ENCODE data around the gene SNRNP27. TPM values are rescaled to one million over a fixed set of nuclear protein-coding genes. Genes with fewer than 3 reads are reported as not detected.

The SNRNP27 gene
- total and polyA plus RNA-seq, 9 of the 15 experiments (the other 6 are each of a cell fraction or from before 2014, with no cell fraction given): 29.2 to 102 (median 65.7) TPM

GRCh38 chr2:69914164-69914949, 20.6 kb downstream of the SNRNP27 start (continued):
- TF ChIP-seq NKRF (IDR thresholded peaks at IDR 0.05; ENCODE audit: borderline replicate concordance) (peak; percentile 94), MCM2 (IDR thresholded peaks at IDR 0.05; ENCODE audit: low read depth) (no peak), ZC3H11A (IDR thresholded peaks at IDR 0.05; ENCODE audit: low read depth, low read length) (no peak), NFIC (IDR thresholded peaks at IDR 0.05) (peak; percentile 74), TAF15 (IDR thresholded peaks at IDR 0.05; ENCODE audit: low read depth, low read length) (no peak), FUS (optimal IDR thresholded peaks at IDR 0.05; ENCODE audit: low read depth, low read length) (peak; percentile 32), SPI1 (IDR thresholded peaks at IDR 0.05; ENCODE audit: borderline replicate concordance, low read depth, low read length) (no peak), ZNF589 (CRISPR knock-in tag; IDR thresholded peaks at IDR 0.05; ENCODE audit: low read depth) (peak; percentile 98), NFATC3 (IDR thresholded peaks at IDR 0.05) (no peak), CEBPZ (IDR thresholded peaks at IDR 0.05; ENCODE audit: borderline replicate concordance, low read depth, low read length) (peak; percentile 71; the same call in 1 of the 2 replicates), HMG20A (CRISPR knock-in tag; conservative IDR thresholded peaks at IDR 0.05) (no peak), CBFB (CRISPR knock-in tag; IDR thresholded peaks at IDR 0.05) (0 out of 2 replicates have a peak, but pooled peaks have one; percentile 41), XRCC4 (IDR thresholded peaks at IDR 0.05; ENCODE audit: extremely low read depth, insufficient read depth, insufficient read length) (no peak), ESRRB (CRISPR knock-in tag; IDR thresholded peaks at IDR 0.05; ENCODE audit: borderline replicate concordance) (no peak), CBX8 (IDR thresholded peaks at IDR 0.05; ENCODE audit: borderline replicate concordance, extremely low read depth, low read depth, low read length, poor library complexity, severe bottlenecking) (no peak), PHTF2 (CRISPR knock-in tag; IDR thresholded peaks at IDR 0.05) (no peak), ZNF124 (CRISPR knock-in tag; IDR thresholded peaks at IDR 0.05) (no peak), FOXM1 (IDR thresholded peaks at IDR 0.05; ENCODE audit: low read depth) (no peak), FOXM1 (CRISPR knock-in tag; IDR thresholded peaks at IDR 0.05; ENCODE audit: low read depth) (no peak), EZH2 (IDR thresholded peaks at IDR 0.05; ENCODE audit: borderline replicate concordance, low read depth, low read length) (no peak), CTBP1 (IDR thresholded peaks at IDR 0.05; ENCODE audit: borderline replicate concordance) (peak; percentile 77)
- TF ChIP-seq, protein P1, sequence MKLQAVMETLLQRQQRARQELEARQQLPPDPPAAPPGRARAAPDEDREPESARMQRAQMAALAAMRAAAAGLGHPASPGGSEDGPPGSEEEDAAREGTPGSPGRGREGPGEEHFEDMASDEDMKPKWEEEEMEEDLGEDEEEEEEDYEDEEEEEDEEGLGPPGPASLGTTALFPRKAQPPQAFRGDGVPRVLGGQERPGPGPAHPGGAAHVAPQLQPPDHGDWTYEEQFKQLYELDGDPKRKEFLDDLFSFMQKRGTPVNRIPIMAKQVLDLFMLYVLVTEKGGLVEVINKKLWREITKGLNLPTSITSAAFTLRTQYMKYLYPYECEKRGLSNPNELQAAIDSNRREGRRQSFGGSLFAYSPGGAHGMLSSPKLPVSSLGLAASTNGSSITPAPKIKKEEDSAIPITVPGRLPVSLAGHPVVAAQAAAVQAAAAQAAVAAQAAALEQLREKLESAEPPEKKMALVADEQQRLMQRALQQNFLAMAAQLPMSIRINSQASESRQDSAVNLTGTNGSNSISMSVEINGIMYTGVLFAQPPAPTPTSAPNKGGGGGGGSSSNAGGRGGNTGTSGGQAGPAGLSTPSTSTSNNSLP (IDR thresholded peaks at IDR 0.05; ENCODE audit: borderline replicate concordance, low read depth, low read length): no peak
